ENCODE data around the gene RSRP1. TPM values are rescaled to one million over a fixed set of nuclear protein-coding genes. Genes with fewer than 3 reads are reported as not detected.

RSRP1 gene
- total RNA-seq, 3 donors from 2014 or later, result 151 to 179 (median 153) TPM

DNA sequence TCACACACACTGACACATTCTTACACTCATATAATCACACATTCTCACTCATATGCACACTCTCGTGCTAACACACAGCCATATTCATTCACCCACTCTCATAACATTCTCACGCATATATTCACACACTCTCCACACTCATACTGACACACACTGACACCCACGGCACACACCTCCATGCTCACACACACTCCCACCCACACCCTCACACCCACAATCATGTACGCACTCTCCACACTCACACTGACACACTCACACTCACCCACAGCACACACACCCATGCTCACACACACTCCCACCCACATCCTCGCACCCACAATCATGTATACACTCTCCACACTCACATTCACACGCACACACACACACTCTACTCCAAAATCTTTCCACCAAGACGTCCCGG is 53.2 kb downstream of the RSRP1 start:
- intact Hi-C loops (cut with DNase I, micrococcal nuclease), result no loop called here

DNA sequence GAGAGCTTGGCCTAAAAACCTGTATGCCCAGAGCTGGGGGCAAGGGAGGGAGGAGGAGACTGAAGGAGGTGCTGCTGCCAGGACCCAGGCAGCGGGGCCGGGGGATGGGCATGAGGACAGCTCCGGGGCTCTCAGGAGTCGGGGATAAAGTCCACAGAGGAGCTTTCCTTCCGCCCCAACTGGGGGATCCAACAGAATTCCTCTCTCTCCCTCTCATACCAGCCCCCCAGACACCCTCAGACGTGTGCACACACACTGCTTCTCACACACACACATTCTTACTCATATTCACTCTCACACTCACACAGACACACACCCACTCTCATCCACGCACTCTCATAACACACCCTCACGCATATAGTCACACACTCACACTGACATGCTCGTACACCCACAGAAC is 54.0 kb downstream of the RSRP1 start:
- no peak overlapping the region for H3K4me3 ChIP-seq
- H3K9me3 ChIP-seq, result no peaks in the 10 kb centered on the region
- H3K36me3 ChIP-seq (ENCODE audit: low read depth), result no peaks in the 10 kb centered on the region
- peak in 2 of 3 donors; percentile 34 to 50 for DNase-seq
- H3K4me1 ChIP-seq (ENCODE audit: low read depth), result peaks cover 23% of the 10 kb centered on the region
- TF ChIP-seq, protein P1, sequence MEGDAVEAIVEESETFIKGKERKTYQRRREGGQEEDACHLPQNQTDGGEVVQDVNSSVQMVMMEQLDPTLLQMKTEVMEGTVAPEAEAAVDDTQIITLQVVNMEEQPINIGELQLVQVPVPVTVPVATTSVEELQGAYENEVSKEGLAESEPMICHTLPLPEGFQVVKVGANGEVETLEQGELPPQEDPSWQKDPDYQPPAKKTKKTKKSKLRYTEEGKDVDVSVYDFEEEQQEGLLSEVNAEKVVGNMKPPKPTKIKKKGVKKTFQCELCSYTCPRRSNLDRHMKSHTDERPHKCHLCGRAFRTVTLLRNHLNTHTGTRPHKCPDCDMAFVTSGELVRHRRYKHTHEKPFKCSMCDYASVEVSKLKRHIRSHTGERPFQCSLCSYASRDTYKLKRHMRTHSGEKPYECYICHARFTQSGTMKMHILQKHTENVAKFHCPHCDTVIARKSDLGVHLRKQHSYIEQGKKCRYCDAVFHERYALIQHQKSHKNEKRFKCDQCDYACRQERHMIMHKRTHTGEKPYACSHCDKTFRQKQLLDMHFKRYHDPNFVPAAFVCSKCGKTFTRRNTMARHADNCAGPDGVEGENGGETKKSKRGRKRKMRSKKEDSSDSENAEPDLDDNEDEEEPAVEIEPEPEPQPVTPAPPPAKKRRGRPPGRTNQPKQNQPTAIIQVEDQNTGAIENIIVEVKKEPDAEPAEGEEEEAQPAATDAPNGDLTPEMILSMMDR (IDR thresholded peaks at IDR 0.05), result no peak
- intact Hi-C loops (cut with DNase I, micrococcal nuclease), result no loop called here
- ATAC-seq, result no peak

More for the DNA sequence above, 53.2 kb downstream of the RSRP1 start:
- H3K36me3 ChIP-seq (ENCODE audit: low read depth), result no peaks in the 10 kb centered on the region
- no peak overlapping the region for H3K4me3 ChIP-seq
- no peaks in the 10 kb centered on the region for H3K9me3 ChIP-seq
- no peak for ATAC-seq
- peaks cover 31% of the 10 kb centered on the region for H3K4me1 ChIP-seq (ENCODE audit: low read depth)
- DNase-seq, result no peak
- TF ChIP-seq, protein P1 (IDR thresholded peaks at IDR 0.05), result no peak

Other genes starting within 250 kb of the RSRP1 start
- 10 to 100 TPM; 44.0 to 57.9 (median 48.2) TPM for gene SYF2, start 15.0 kb downstream of the RSRP1 start, total RNA-seq
- not detected for gene RHD, start 25.1 kb upstream of the RSRP1 start, total RNA-seq
- 100 to 1,000 TPM; 110 to 149 (median 134) TPM for gene TMEM50A, start 90.9 kb upstream of the RSRP1 start, total RNA-seq
- under 1 TPM in 1 of 3 donors, not detected in 2; 0.39 TPM for gene RHCE, start 173.4 kb upstream of the RSRP1 start, total RNA-seq
- 10 to 100 TPM; 21.8 to 23.5 (median 22.5) TPM for gene MACO1, start 183.4 kb upstream of the RSRP1 start, total RNA-seq